Measurements from ENCODE around the gene CTTNBP2NL.
"Not testable (repeated sequence)": the region's sequence is repeated elsewhere in the genome, so short reads cannot be mapped to it uniquely, and the experiment has no call there.

The CTTNBP2NL gene

GRCh38 chr1:112446411-112446810 is 50.4 kb downstream of the CTTNBP2NL start:
- in situ Hi-C loops (cut with HindIII; ENCODE audit: low pct_ligation_motif_present, low sequenced_read_pairs): no loop called here
- H3K4me3 ChIP-seq (ENCODE audit: low read depth, low read length): no peak overlapping the region
- H3K27ac ChIP-seq: peak overlapping the region; percentile 25
- no peak for DNase-seq
- TF ChIP-seq, protein P1, sequence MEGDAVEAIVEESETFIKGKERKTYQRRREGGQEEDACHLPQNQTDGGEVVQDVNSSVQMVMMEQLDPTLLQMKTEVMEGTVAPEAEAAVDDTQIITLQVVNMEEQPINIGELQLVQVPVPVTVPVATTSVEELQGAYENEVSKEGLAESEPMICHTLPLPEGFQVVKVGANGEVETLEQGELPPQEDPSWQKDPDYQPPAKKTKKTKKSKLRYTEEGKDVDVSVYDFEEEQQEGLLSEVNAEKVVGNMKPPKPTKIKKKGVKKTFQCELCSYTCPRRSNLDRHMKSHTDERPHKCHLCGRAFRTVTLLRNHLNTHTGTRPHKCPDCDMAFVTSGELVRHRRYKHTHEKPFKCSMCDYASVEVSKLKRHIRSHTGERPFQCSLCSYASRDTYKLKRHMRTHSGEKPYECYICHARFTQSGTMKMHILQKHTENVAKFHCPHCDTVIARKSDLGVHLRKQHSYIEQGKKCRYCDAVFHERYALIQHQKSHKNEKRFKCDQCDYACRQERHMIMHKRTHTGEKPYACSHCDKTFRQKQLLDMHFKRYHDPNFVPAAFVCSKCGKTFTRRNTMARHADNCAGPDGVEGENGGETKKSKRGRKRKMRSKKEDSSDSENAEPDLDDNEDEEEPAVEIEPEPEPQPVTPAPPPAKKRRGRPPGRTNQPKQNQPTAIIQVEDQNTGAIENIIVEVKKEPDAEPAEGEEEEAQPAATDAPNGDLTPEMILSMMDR (IDR thresholded peaks at IDR 0.05; ENCODE audit: low read depth, low read length, missing control alignments): no peak
- peaks cover 31% of the 10 kb centered on the region for H3K36me3 ChIP-seq (replicated peaks)
- no peaks in the 10 kb centered on the region for H3K27me3 ChIP-seq (replicated peaks)

DNA sequence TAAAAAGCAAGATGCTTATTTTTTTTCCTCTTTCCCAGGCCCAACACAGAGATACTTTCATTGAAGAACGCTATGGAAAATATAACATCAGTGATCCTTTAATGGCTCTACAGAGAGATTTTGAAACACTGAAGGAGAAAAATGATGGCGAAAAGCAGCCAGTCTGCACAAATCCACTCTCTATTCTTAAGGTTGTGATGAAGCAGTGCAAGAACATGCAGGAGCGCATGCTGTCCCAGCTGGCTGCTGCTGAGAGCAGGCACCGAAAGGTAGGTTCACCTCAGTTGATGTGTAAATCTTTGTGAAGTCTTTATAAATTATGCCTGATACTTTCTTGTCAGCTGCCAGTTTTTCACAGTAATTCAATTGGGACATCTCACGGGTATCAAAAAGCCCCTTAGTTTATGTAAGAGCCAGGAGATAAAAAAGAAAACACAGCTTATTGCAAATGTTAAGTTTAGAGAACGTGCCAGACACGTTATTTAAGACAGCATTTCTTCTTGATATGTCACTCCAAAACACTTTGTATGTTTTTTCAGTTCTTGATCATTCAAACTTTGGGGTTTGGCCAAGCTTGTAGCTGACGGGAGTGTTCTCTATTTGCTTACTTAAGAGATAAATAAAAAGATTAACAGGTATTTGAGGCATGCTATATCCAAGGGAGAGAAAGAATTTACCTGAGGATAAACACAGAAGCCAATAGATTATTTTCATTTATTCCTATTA is 53.1 kb downstream of the CTTNBP2NL start:
- TF ChIP-seq, protein P1 (IDR thresholded peaks at IDR 0.05; ENCODE audit: low read depth, low read length, missing control alignments): no peak

GRCh38 chr1:112449630-112449983 is 53.6 kb downstream of the CTTNBP2NL start:
- TF ChIP-seq, protein P1 (IDR thresholded peaks at IDR 0.05; ENCODE audit: low read depth, low read length, missing control alignments): no peak
- Histone ChIP-seq H3K27ac (no peak overlapping the region), H3K36me3 (replicated peaks) (peaks cover 40% of the 10 kb centered on the region), H3K27me3 (replicated peaks) (no peaks in the 10 kb centered on the region), H3K4me3 (ENCODE audit: low read depth, low read length) (no peak overlapping the region)
- DNase-seq: no peak
- in situ Hi-C loops (cut with HindIII; ENCODE audit: low pct_ligation_motif_present, low sequenced_read_pairs): no loop called here

More for the DNA sequence above, 53.1 kb downstream of the CTTNBP2NL start:
- Histone ChIP-seq H3K4me3 (ENCODE audit: low read depth, low read length) (no peak overlapping the region), H3K27me3 (replicated peaks) (no peaks in the 10 kb centered on the region), H3K36me3 (replicated peaks) (peaks cover 35% of the 10 kb centered on the region), H3K27ac (no peak overlapping the region)
- in situ Hi-C loops (cut with HindIII; ENCODE audit: low pct_ligation_motif_present, low sequenced_read_pairs): no loop called here
- no peak for DNase-seq

GRCh38 chr1:112450773-112451172 is 54.8 kb downstream of the CTTNBP2NL start:
- no peak for DNase-seq
- TF ChIP-seq, protein P1 (IDR thresholded peaks at IDR 0.05; ENCODE audit: low read depth, low read length, missing control alignments): no peak
- in situ Hi-C loops (cut with HindIII; ENCODE audit: low pct_ligation_motif_present, low sequenced_read_pairs): no loop called here
- peaks cover 44% of the 10 kb centered on the region for H3K36me3 ChIP-seq (replicated peaks)
- H3K4me3 ChIP-seq (ENCODE audit: low read depth, low read length): no peak overlapping the region
- peak overlapping the region; percentile 32 for H3K27ac ChIP-seq
- no peaks in the 10 kb centered on the region for H3K27me3 ChIP-seq (replicated peaks)

- H3K27me3 ChIP-seq (replicated peaks); in situ Hi-C loops (cut with HindIII; ENCODE audit: low pct_ligation_motif_present, low sequenced_read_pairs); H3K4me3 ChIP-seq (ENCODE audit: low read depth, low read length): not testable (repeated sequence)
- H3K36me3 ChIP-seq (replicated peaks): peaks cover 49% of the 10 kb centered on the region
- peak overlapping the region; percentile 32 for H3K27ac ChIP-seq
- DNase-seq: peak; percentile 53
These were observed 55.3 kb downstream of the CTTNBP2NL start for GRCh38 chr1:112451301-112451700.

DNA sequence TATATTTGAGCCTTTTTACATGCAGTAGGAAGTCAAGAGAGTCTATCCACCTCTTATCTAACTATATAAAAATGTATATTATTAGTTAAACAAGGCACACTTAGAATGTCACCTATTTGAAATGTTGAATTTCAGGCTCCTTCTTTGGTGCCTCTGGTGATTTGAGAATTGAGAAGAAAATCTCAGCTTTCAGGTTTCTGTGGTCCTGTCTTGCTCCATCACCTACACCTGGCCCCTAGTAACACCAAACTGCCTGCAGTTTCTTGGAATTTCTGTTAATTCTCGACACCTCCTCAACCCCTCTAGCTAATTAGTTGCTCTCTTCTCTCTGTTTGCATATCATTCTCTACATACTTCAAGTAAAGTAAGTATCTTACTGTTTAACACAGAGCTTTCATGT is 57.9 kb downstream of the CTTNBP2NL start:
- TF ChIP-seq, protein P1 (IDR thresholded peaks at IDR 0.05; ENCODE audit: low read depth, low read length, missing control alignments): no peak

More for the DNA sequence above, 57.9 kb downstream of the CTTNBP2NL start:
- peaks cover 56% of the 10 kb centered on the region for H3K36me3 ChIP-seq (replicated peaks)
- in situ Hi-C loops (cut with HindIII; ENCODE audit: low pct_ligation_motif_present, low sequenced_read_pairs): no loop called here
- H3K27me3 ChIP-seq (replicated peaks): no peaks in the 10 kb centered on the region
- H3K27ac ChIP-seq: no peak overlapping the region
- no peak for DNase-seq
- H3K4me3 ChIP-seq (ENCODE audit: low read depth, low read length): no peak overlapping the region

All from brain microvascular endothelial cell (primary cell).